ENCODE measurements around the gene EIF2AK3. TPM values are rescaled to one million over a fixed set of nuclear protein-coding genes. Genes with fewer than 3 reads are reported as not detected.

The EIF2AK3 gene
- total and polyA plus RNA-seq, 2 of the 13 experiments (the other 11 are each of a cell fraction or from before 2014, with no cell fraction given) = 10.3 to 30.6 TPM

DNA sequence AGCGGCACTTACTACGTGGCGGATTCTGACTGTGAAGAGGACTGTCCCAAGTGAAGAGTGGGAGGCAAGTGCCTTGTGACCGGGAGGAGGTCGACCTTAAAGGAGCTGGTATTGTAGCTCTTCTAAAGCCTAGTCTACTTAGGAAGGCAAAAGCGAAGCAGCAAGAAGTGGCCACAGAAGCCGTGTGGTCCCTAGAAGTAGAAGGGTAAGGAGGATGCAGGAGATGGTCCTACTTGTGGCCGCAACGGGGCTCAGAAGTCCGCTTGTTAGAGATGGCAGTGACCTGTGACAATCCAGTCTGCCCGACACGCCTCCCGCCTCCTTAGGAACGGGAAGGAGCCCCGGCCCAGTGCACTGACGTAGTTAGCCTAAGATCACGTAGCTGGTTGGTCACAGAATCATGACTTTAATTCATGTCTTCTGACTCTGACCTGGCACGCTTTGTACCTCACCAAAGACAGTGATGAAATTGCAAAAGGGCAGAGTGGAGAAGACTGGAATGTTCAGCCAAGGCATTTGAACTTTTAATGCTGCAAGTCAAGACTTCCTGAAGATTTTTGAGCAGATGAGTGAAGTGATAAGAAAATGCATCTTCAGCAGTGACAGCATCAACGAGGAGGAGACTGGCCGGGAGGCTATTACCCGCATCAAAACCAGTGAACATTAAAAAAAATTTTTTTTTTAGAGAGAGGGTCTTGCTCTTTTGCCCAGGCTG is 749 bp upstream of the EIF2AK3 start (continued):
- TF ChIP-seq, protein P1, sequence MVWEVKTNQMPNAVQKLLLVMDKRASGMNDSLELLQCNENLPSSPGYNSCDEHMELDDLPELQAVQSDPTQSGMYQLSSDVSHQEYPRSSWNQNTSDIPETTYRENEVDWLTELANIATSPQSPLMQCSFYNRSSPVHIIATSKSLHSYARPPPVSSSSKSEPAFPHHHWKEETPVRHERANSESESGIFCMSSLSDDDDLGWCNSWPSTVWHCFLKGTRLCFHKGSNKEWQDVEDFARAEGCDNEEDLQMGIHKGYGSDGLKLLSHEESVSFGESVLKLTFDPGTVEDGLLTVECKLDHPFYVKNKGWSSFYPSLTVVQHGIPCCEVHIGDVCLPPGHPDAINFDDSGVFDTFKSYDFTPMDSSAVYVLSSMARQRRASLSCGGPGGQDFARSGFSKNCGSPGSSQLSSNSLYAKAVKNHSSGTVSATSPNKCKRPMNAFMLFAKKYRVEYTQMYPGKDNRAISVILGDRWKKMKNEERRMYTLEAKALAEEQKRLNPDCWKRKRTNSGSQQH (CRISPR knock-in tag; IDR thresholded peaks at IDR 0.05; ENCODE audit: low read depth) = no peak; the same call in 1 of the 2 replicates
- TF ChIP-seq CEBPB (IDR thresholded peaks at IDR 0.05; ENCODE audit: borderline replicate concordance, low read depth, low read length) (no peak), TOPORS (CRISPR knock-in tag; IDR thresholded peaks at IDR 0.05) (no peak), ZIK1 (CRISPR knock-in tag; IDR thresholded peaks at IDR 0.05; ENCODE audit: borderline replicate concordance, low read depth) (no peak), CHCHD3 (CRISPR knock-in tag; IDR thresholded peaks at IDR 0.05) (0 out of 2 replicates have a peak, but pooled peaks have one; percentile 28), RBFOX2 (IDR thresholded peaks at IDR 0.05; ENCODE audit: low read depth, low read length) (peak; percentile 57; the same call in 1 of the 2 replicates), KAT7 (CRISPR knock-in tag; IDR thresholded peaks at IDR 0.05; ENCODE audit: borderline replicate concordance) (no peak), RBM39 (IDR thresholded peaks at IDR 0.05; ENCODE audit: low read depth, low read length, poor library complexity, severe bottlenecking) (peak; percentile 3), MAZ (IDR thresholded peaks at IDR 0.05; ENCODE audit: borderline replicate concordance, low read depth, low read length) (peak; percentile 51; the same call in 1 of the 2 replicates), MAZ (CRISPR knock-in tag; IDR thresholded peaks at IDR 0.05; ENCODE audit: low read depth) (no peak; the same call in 1 of the 2 replicates), ZSCAN29 (CRISPR knock-in tag; conservative IDR thresholded peaks at IDR 0.05) (no peak)
- TF ChIP-seq, protein P2, sequence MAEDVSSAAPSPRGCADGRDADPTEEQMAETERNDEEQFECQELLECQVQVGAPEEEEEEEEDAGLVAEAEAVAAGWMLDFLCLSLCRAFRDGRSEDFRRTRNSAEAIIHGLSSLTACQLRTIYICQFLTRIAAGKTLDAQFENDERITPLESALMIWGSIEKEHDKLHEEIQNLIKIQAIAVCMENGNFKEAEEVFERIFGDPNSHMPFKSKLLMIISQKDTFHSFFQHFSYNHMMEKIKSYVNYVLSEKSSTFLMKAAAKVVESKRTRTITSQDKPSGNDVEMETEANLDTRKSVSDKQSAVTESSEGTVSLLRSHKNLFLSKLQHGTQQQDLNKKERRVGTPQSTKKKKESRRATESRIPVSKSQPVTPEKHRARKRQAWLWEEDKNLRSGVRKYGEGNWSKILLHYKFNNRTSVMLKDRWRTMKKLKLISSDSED (CRISPR knock-in tag; IDR thresholded peaks at IDR 0.05) = no peak
- TF ChIP-seq, protein P3, sequence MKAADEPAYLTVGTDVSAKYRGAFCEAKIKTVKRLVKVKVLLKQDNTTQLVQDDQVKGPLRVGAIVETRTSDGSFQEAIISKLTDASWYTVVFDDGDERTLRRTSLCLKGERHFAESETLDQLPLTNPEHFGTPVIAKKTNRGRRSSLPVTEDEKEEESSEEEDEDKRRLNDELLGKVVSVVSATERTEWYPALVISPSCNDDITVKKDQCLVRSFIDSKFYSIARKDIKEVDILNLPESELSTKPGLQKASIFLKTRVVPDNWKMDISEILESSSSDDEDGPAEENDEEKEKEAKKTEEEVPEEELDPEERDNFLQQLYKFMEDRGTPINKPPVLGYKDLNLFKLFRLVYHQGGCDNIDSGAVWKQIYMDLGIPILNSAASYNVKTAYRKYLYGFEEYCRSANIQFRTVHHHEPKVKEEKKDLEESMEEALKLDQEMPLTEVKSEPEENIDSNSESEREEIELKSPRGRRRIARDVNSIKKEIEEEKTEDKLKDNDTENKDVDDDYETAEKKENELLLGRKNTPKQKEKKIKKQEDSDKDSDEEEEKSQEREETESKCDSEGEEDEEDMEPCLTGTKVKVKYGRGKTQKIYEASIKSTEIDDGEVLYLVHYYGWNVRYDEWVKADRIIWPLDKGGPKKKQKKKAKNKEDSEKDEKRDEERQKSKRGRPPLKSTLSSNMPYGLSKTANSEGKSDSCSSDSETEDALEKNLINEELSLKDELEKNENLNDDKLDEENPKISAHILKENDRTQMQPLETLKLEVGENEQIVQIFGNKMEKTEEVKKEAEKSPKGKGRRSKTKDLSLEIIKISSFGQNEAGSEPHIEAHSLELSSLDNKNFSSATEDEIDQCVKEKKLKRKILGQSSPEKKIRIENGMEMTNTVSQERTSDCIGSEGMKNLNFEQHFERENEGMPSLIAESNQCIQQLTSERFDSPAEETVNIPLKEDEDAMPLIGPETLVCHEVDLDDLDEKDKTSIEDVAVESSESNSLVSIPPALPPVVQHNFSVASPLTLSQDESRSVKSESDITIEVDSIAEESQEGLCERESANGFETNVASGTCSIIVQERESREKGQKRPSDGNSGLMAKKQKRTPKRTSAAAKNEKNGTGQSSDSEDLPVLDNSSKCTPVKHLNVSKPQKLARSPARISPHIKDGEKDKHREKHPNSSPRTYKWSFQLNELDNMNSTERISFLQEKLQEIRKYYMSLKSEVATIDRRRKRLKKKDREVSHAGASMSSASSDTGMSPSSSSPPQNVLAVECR (CRISPR knock-in tag; IDR thresholded peaks at IDR 0.05; ENCODE audit: borderline replicate concordance) = peak; percentile 86
- TF ChIP-seq, protein P4, sequence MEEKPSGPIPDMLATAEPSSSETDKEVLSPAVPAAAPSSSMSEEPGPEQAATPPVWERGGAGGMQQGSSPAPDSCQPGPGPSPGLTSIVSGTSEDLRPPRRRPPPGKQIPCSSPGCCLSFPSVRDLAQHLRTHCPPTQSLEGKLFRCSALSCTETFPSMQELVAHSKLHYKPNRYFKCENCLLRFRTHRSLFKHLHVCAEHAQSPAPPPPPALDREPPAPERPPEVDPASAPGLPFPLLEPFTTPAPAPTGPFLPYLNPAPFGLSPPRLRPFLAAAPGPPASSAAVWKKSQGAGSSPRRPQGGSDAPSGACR (CRISPR knock-in tag; IDR thresholded peaks at IDR 0.05) = no peak
- TF ChIP-seq, protein P5, sequence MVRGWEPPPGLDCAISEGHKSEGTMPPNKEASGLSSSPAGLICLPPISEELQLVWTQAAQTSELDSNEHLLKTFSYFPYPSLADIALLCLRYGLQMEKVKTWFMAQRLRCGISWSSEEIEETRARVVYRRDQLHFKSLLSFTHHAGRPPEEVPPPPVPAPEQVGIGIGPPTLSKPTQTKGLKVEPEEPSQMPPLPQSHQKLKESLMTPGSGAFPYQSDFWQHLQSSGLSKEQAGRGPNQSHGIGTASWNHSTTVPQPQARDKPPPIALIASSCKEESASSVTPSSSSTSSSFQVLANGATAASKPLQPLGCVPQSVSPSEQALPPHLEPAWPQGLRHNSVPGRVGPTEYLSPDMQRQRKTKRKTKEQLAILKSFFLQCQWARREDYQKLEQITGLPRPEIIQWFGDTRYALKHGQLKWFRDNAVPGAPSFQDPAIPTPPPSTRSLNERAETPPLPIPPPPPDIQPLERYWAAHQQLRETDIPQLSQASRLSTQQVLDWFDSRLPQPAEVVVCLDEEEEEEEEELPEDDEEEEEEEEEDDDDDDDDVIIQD (CRISPR knock-in tag; IDR thresholded peaks at IDR 0.05; ENCODE audit: low read depth) = no peak
- TF ChIP-seq, protein P6, sequence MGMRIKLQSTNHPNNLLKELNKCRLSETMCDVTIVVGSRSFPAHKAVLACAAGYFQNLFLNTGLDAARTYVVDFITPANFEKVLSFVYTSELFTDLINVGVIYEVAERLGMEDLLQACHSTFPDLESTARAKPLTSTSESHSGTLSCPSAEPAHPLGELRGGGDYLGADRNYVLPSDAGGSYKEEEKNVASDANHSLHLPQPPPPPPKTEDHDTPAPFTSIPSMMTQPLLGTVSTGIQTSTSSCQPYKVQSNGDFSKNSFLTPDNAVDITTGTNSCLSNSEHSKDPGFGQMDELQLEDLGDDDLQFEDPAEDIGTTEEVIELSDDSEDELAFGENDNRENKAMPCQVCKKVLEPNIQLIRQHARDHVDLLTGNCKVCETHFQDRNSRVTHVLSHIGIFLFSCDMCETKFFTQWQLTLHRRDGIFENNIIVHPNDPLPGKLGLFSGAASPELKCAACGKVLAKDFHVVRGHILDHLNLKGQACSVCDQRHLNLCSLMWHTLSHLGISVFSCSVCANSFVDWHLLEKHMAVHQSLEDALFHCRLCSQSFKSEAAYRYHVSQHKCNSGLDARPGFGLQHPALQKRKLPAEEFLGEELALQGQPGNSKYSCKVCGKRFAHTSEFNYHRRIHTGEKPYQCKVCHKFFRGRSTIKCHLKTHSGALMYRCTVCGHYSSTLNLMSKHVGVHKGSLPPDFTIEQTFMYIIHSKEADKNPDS (CRISPR knock-in tag; IDR thresholded peaks at IDR 0.05) = no peak
